IMR-90 (cell line): ENCODE results near the gene CTNNA1. TPM values are rescaled to one million over a fixed set of nuclear protein-coding genes. Genes with fewer than 3 reads are reported as not detected.

ENCODE experiments used
- ATAC-seq: fragments of 200-7000 bp; cut with Tn5 transposase; 2 replicates; pipeline ENCODE4 v1.9.1; 2020; ENCODE audit warnings: low read depth, mild to moderate bottlenecking, moderate library complexity
- BruUV-seq: library from RNA; stranded (reverse); fragments of 400-500 nt; replicated peaks from 2 replicates; lab custom pipeline; 2021; lab: Mats Ljungman, UMichigan
- CTCF ChIA-PET: fragments of 300-600 bp; formaldehyde crosslinking; extraction: SDS; loops from one replicate; lab custom pipeline; 2021; ENCODE audit warnings: antibody characterized with exemption; lab: Yijun Ruan, JAX
- POLR2A ChIA-PET: fragments of 300-600 bp; sonication (Branson Sonifier 250); formaldehyde crosslinking; loops from one replicate; lab custom pipeline; 2022; ENCODE audit warnings: antibody characterized with exemption; ENCODE audit not compliant: unreplicated experiment; lab: Charles Lee
- DNase-seq: peaks from one replicate; pipeline ENCODE4 v3.0.0; 2013
- H2AFZ ChIP-seq: replicated peaks from 2 replicates; pipeline ENCODE3; 2013; ENCODE audit warnings: low read length, mild to moderate bottlenecking; ENCODE audit not compliant: poor library complexity
- H2AK5ac ChIP-seq: 2 replicates; pipeline ENCODE4 v1.6.1; 2013; ENCODE audit warnings: low read depth, low read length, inconsistent platforms
- H2AK9ac ChIP-seq: replicated peaks from 2 replicates; pipeline ENCODE3; 2013; ENCODE audit warnings: mild to moderate bottlenecking, low read depth, low read length, moderate library complexity; ENCODE audit not compliant: poor library complexity
- H2BK120ac ChIP-seq: 2 replicates; pipeline ENCODE4 v1.6.1; 2013; ENCODE audit warnings: low read depth, low read length, inconsistent platforms
- H2BK15ac ChIP-seq: 3 replicates; pipeline ENCODE4 v1.6.1; 2013; ENCODE audit warnings: low read depth, low read length, inconsistent platforms
- H2BK20ac ChIP-seq: 2 replicates; pipeline ENCODE4 v1.6.1; 2013; ENCODE audit warnings: low read depth, mild to moderate bottlenecking, inconsistent platforms, low read length, moderate library complexity
- H2BK5ac ChIP-seq: 2 replicates; pipeline ENCODE4 v1.6.1; 2013; ENCODE audit warnings: mild to moderate bottlenecking, low read depth, low read length, inconsistent platforms; ENCODE audit not compliant: poor library complexity, severe bottlenecking
- H3K14ac ChIP-seq: replicated peaks from 2 replicates; pipeline ENCODE4 v1.6.1; 2013; ENCODE audit warnings: low read depth, low read length, inconsistent platforms
- H3K18ac ChIP-seq: 2 replicates; pipeline ENCODE4 v1.6.1; 2013; ENCODE audit warnings: low read depth, low read length, control low read depth
- H3K23ac ChIP-seq: 2 replicates; pipeline ENCODE4 v1.6.1; 2013; ENCODE audit warnings: low read depth, low read length, inconsistent platforms
- H3K27ac ChIP-seq: 2 replicates; pipeline ENCODE4 v1.5.1; 2013; ENCODE audit warnings: mild to moderate bottlenecking, control low read depth, low read length; ENCODE audit not compliant: insufficient read depth
- H3K27me3 ChIP-seq: 2 replicates; pipeline ENCODE4 v1.6.1; 2013; ENCODE audit warnings: low read length; ENCODE audit not compliant: control insufficient read depth, insufficient read depth
- H3K36me3 ChIP-seq: 2 replicates; pipeline ENCODE4 v1.6.1; 2013; ENCODE audit warnings: low read length, mixed read lengths; ENCODE audit not compliant: control insufficient read depth, insufficient read depth
- H3K4ac ChIP-seq: 2 replicates; pipeline ENCODE4 v1.6.1; 2013; ENCODE audit warnings: low read depth, low read length, inconsistent platforms
- H3K4me1 ChIP-seq: 2 replicates; pipeline ENCODE4 v1.6.1; 2013; ENCODE audit warnings: low read length, mixed read lengths; ENCODE audit not compliant: control insufficient read depth, insufficient read depth
- H3K4me2 ChIP-seq: 2 replicates; pipeline ENCODE4 v1.6.1; 2013; ENCODE audit warnings: low read depth, mild to moderate bottlenecking, control low read depth, low read length, moderate library complexity
- H3K4me3 ChIP-seq: 2 replicates; pipeline ENCODE4 v1.5.1; 2013; ENCODE audit warnings: low read depth, mild to moderate bottlenecking, control low read depth, low read length, moderate library complexity; ENCODE audit not compliant: insufficient read depth
- H3K56ac ChIP-seq: 2 replicates; pipeline ENCODE4 v1.6.1; 2013; ENCODE audit warnings: low read length, inconsistent platforms; ENCODE audit not compliant: insufficient read depth; ENCODE audit errors: extremely low read depth
- H3K79me1 ChIP-seq, 2 experiments: 2 replicates each; pipeline ENCODE4 v1.6.1; 2013; ENCODE audit warnings: low read length in 2 of 2, inconsistent platforms in 1 of 2, low read depth in 1 of 2
- H3K9ac ChIP-seq: 2 replicates; pipeline ENCODE4 v1.6.1; 2013; ENCODE audit warnings: low read depth, low read length, control low read depth
- H3K9me1 ChIP-seq: 2 replicates; pipeline ENCODE4 v1.6.1; 2013; ENCODE audit warnings: low read length, inconsistent platforms; ENCODE audit not compliant: insufficient read depth
- H3K9me3 ChIP-seq: 2 replicates; pipeline ENCODE4 v1.6.1; 2013; ENCODE audit warnings: low read length; ENCODE audit not compliant: control insufficient read depth, insufficient read depth
- H4K20me1 ChIP-seq: 2 replicates; pipeline ENCODE4 v1.6.1; 2013; ENCODE audit warnings: low read length, inconsistent platforms; ENCODE audit not compliant: insufficient read depth
- H4K5ac ChIP-seq: 2 replicates; pipeline ENCODE4 v1.6.1; 2013; ENCODE audit warnings: mild to moderate bottlenecking, low read depth, low read length, control low read depth
- H4K8ac ChIP-seq, 2 experiments: 2 replicates each; pipeline ENCODE4 v1.6.1; 2013; ENCODE audit warnings: low read depth in 2 of 2, low read length in 2 of 2, control low read depth in 1 of 2, inconsistent platforms in 1 of 2
- H4K91ac ChIP-seq: 2 replicates; pipeline ENCODE4 v1.6.1; 2013; ENCODE audit warnings: low read depth, low read length, inconsistent platforms; ENCODE audit not compliant: insufficient read depth
- BHLHE40 ChIP-seq: fragments of 150-350 bp; IDR thresholded peaks from 2 replicates; pipeline ENCODE4 v1.6.1; 2016; ENCODE audit warnings: mild to moderate bottlenecking, low read depth, low read length
- CEBPB ChIP-seq: IDR thresholded peaks from 2 replicates; pipeline ENCODE4 v1.6.1; 2012; ENCODE audit warnings: low read depth, low read length, improper control_type of control experiment
- CHD1 ChIP-seq: IDR thresholded peaks from 2 replicates; pipeline ENCODE4 v1.6.1; 2012; ENCODE audit warnings: low read depth, low read length, improper control_type of control experiment
- FOS ChIP-seq: fragments of 150-350 bp; IDR thresholded peaks from 2 replicates; pipeline ENCODE4 v1.6.1; 2016; ENCODE audit warnings: low read depth, low read length
- MAFK ChIP-seq: IDR thresholded peaks from 2 replicates; pipeline ENCODE4 v1.6.1; 2012; ENCODE audit warnings: low read depth, low read length, improper control_type of control experiment
- MAZ ChIP-seq: IDR thresholded peaks from 2 replicates; pipeline ENCODE4 v1.6.1; 2012; ENCODE audit warnings: low read depth, mild to moderate bottlenecking, low read length, improper control_type of control experiment, moderate library complexity, borderline replicate concordance
- MXI1 ChIP-seq: IDR thresholded peaks from 2 replicates; pipeline ENCODE4 v1.6.1; 2012; ENCODE audit warnings: low read depth, mild to moderate bottlenecking, low read length, moderate library complexity, borderline replicate concordance
- NFE2L2 ChIP-seq: fragments of 150-350 bp; IDR thresholded peaks from 2 replicates; pipeline ENCODE4 v1.6.1; 2016; ENCODE audit warnings: low read depth, mild to moderate bottlenecking, low read length
- RAD21 ChIP-seq: IDR thresholded peaks from 2 replicates; pipeline ENCODE4 v1.6.1; 2012; ENCODE audit warnings: low read length, improper control_type of control experiment
- RFX5 ChIP-seq: IDR thresholded peaks from 2 replicates; pipeline ENCODE4 v1.8.0; 2012; ENCODE audit warnings: low read depth, mild to moderate bottlenecking, low read length, moderate library complexity
- SMC3 ChIP-seq: fragments of 150-350 bp; IDR thresholded peaks from 2 replicates; pipeline ENCODE4 v1.6.1; 2016; ENCODE audit warnings: low read depth, mild to moderate bottlenecking, antibody characterized with exemption, low read length, moderate library complexity
- WGBS, 2 experiments: methylation state at CpG; one replicate each; pipeline versions ENCODE4 v1.1.5 to v1.1.7; 2013; ENCODE audit warnings: missing lambda C conversion rate in 2 of 2; ENCODE audit not compliant: insufficient read length in 1 of 2; ENCODE audit errors: extremely low coverage in 2 of 2; 5-methylcytosine and 5-hydroxymethylcytosine counted together
- dilution Hi-C: fragments of 300-500 bp; cut with HindIII; formaldehyde crosslinking; loops from one replicate; pipeline ENCODE4 v1.14.3; 2018; ENCODE audit warnings: low sequenced_read_pairs; ENCODE audit not compliant: unreplicated experiment
- in situ Hi-C: fragments of 300-500 bp; cut with MboI; formaldehyde crosslinking; loops from 3 replicates; pipeline ENCODE4 v1.14.3; 2019; ENCODE audit warnings: low sequenced_read_pairs, inconsistent platforms, mixed read lengths
- intact Hi-C: fragments of 100-400 bp; cut with micrococcal nuclease; formaldehyde crosslinking; loops from 2 replicates; pipeline ENCODE4 v1.10.0; 2022
- polyA plus RNA-seq, 3 experiments: library from polyadenylated mRNA; depleted of rRNA; stranded (reverse); fragments of >200 nt; gene quantifications; 2 replicates each; pipeline ENCODE4 v1.2.3, GENCODE V29; 2012; ENCODE audit warnings: low replicate concordance in 1 of 3
- total RNA-seq: library from RNA; depleted of rRNA; stranded (reverse); fragments of >200 nt; gene quantifications from 2 replicates; pipeline ENCODE4 v1.2.3, GENCODE V29; 2012
- TF ChIP-seq, protein P1 (sequence below): fragments of 150-350 bp; IDR thresholded peaks from 2 replicates; pipeline ENCODE4 v1.6.1; 2016; ENCODE audit warnings: low read depth, mild to moderate bottlenecking, low read length, moderate library complexity, borderline replicate concordance
- TF ChIP-seq, protein P2 (sequence below): fragments of 150-350 bp; IDR thresholded peaks from 2 replicates; pipeline ENCODE4 v1.6.1; 2017; ENCODE audit warnings: mild to moderate bottlenecking, antibody characterized with exemption, low read length, low read depth
- TF ChIP-seq, protein P3 (sequence below): conservative IDR thresholded peaks from 2 replicates; pipeline ENCODE4 v1.5.1; 2012; ENCODE audit warnings: mild to moderate bottlenecking, low read depth, low read length, improper control_type of control experiment

CTNNA1 gene
- total and polyA plus RNA-seq, 2 of the 4 experiments (the other 2 are of a cell fraction): 220 to 471 TPM

DNA sequence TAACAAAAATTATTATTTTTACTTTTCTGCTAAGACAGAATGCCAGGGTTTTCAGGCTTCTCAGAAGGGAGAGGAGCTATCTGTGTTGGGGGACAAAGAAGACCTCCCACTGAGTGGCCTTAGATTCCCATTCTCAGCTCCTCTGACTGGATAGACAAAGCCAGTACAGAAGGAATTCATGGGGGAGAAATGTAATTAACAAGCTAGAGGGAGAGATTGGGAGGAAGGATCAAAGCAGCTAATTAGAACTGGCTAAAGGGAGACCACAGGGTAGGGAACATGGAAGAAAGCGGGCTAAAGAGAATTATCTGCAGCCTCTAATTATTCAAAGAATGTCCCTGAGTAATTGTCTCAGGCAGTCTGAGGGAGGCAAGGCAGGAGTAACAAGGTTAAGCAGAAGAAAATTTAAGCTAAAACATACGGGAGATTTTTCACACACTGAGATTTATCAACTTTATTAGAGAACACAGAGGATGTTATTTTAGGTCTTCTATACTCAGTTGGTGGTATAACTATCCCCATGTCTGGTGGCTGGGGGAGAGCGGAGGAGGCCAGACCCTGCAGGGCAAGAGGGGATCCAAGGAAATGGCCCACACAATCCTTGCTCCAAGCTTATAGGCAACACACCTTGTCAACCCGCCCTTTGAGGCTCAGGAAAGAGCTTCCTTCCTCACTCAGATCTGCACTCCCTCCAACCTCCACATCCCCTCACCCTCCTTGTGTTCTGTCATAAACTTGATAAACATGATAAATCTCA lies 209.6 kb downstream of the CTNNA1 start:
- in situ Hi-C loops: no loop called here
- H2AFZ ChIP-seq: no peak overlapping the region
- no peak overlapping the region for H2AK5ac ChIP-seq
- no peak overlapping the region for H3K4me3 ChIP-seq
- H3K79me1 ChIP-seq: no peaks in the 10 kb centered on the region
- no peaks in the 10 kb centered on the region for H3K9me1 ChIP-seq
- no peaks in the 10 kb centered on the region for H3K36me3 ChIP-seq
- H3K18ac ChIP-seq: no peak overlapping the region; the same call in 1 of the 2 replicates
- CTCF ChIA-PET: interaction anchor here (0.6 to 1.1 kb wide), 3 partner anchors 11 to 331 kb away, joined by 3 read pairs; partner anchors contain the start of gene MATR3
- H4K8ac ChIP-seq: no peak overlapping the region
- no peak for DNase-seq
- no peak overlapping the region; the same call in 1 of the 2 replicates for H3K4me2 ChIP-seq
- no peak overlapping the region for H4K91ac ChIP-seq
- no peaks in the 10 kb centered on the region for H3K27me3 ChIP-seq
- H2BK20ac ChIP-seq: no peak overlapping the region
- ATAC-seq: peak; percentile 44
- intact Hi-C loops: no loop called here
- POLR2A ChIA-PET: interaction anchor here (0.8 kb wide), 1 partner anchor 10 kb away, joined by 3 read pairs; no protein-coding TSS in a partner anchor
- H3K27ac ChIP-seq: no peak overlapping the region
- no peak overlapping the region for H2AK9ac ChIP-seq
- no TSS peak for BruUV-seq
- H3K4ac ChIP-seq: no peak overlapping the region
- no peaks in the 10 kb centered on the region for H3K9me3 ChIP-seq
- H4K5ac ChIP-seq: no peak overlapping the region; the same call in 1 of the 2 replicates
- no peak overlapping the region for H3K9ac ChIP-seq
- no peak overlapping the region; the same call in 1 of the 2 replicates for H3K14ac ChIP-seq
- no peak overlapping the region for H2BK5ac ChIP-seq
- H4K20me1 ChIP-seq: no peaks in the 10 kb centered on the region
- WGBS, 2 experiments: 100% methylated on average over 1 of the region's 4 CpGs; no CpG with 5 or more reads in 1 of the 2 experiments
- no peak overlapping the region for H3K56ac ChIP-seq
- no peak overlapping the region for H2BK120ac ChIP-seq
- H3K4me1 ChIP-seq: peaks cover 20% of the 10 kb centered on the region
- no peak overlapping the region for H2BK15ac ChIP-seq
- dilution Hi-C loops: no loop called here
- no peak overlapping the region for H3K23ac ChIP-seq
- TF ChIP-seq RFX5 (no peak), MXI1 (no peak), CHD1 (no peak), CEBPB (no peak), FOS (no peak), NFE2L2 (no peak), SMC3 (no peak), MAZ (no peak), RAD21 (no peak), BHLHE40 (no peak), MAFK (no peak)
- TF ChIP-seq, protein P1, sequence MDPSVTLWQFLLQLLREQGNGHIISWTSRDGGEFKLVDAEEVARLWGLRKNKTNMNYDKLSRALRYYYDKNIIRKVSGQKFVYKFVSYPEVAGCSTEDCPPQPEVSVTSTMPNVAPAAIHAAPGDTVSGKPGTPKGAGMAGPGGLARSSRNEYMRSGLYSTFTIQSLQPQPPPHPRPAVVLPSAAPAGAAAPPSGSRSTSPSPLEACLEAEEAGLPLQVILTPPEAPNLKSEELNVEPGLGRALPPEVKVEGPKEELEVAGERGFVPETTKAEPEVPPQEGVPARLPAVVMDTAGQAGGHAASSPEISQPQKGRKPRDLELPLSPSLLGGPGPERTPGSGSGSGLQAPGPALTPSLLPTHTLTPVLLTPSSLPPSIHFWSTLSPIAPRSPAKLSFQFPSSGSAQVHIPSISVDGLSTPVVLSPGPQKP: no peak
- TF ChIP-seq, protein P2, sequence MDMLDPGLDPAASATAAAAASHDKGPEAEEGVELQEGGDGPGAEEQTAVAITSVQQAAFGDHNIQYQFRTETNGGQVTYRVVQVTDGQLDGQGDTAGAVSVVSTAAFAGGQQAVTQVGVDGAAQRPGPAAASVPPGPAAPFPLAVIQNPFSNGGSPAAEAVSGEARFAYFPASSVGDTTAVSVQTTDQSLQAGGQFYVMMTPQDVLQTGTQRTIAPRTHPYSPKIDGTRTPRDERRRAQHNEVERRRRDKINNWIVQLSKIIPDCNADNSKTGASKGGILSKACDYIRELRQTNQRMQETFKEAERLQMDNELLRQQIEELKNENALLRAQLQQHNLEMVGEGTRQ: no peak
- TF ChIP-seq, protein P3, sequence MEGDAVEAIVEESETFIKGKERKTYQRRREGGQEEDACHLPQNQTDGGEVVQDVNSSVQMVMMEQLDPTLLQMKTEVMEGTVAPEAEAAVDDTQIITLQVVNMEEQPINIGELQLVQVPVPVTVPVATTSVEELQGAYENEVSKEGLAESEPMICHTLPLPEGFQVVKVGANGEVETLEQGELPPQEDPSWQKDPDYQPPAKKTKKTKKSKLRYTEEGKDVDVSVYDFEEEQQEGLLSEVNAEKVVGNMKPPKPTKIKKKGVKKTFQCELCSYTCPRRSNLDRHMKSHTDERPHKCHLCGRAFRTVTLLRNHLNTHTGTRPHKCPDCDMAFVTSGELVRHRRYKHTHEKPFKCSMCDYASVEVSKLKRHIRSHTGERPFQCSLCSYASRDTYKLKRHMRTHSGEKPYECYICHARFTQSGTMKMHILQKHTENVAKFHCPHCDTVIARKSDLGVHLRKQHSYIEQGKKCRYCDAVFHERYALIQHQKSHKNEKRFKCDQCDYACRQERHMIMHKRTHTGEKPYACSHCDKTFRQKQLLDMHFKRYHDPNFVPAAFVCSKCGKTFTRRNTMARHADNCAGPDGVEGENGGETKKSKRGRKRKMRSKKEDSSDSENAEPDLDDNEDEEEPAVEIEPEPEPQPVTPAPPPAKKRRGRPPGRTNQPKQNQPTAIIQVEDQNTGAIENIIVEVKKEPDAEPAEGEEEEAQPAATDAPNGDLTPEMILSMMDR: no peak
